Measurements from ENCODE around the gene B3GALT4. TPM values are rescaled to one million over a fixed set of nuclear protein-coding genes. Genes with fewer than 3 reads are reported as not detected.

The B3GALT4 gene
- total RNA-seq, 1 experiment from 2014 or later, result 1.9 TPM

- Histone ChIP-seq H3K27ac (ENCODE audit: low read depth, low read length) (peak overlapping the region; percentile 82), H3K36me3 (ENCODE audit: control insufficient read depth in 1 of 2, insufficient read depth in 2 of 2, low read length in 2 of 2) (peaks cover 28 to 52% of the 10 kb centered on the region in 2 experiments)
Observed at GRCh38 chr6:33277663-33278391, 904 bp downstream of the B3GALT4 start.

More at GRCh38 chr6:33277663-33278391, 904 bp downstream of the B3GALT4 start:
- Histone ChIP-seq H3K9ac (ENCODE audit: low read length) (peak overlapping the region; percentile 98), H3K4me2 (ENCODE audit: low read length) (peak overlapping the region; percentile 86), H3K79me2 (ENCODE audit: insufficient read depth, low read length) (peaks cover 34% of the 10 kb centered on the region), H4K20me1 (ENCODE audit: insufficient read depth) (peaks cover 22% of the 10 kb centered on the region), H2AFZ (ENCODE audit: low read depth, low read length, poor library complexity, severe bottlenecking) (no peak overlapping the region), H3K4me1 (ENCODE audit: control insufficient read depth in 1 of 2, insufficient read depth in 2 of 2, low read length in 2 of 2) (peaks cover 43 to 67% of the 10 kb centered on the region in 2 experiments), H3K27me3 (ENCODE audit: insufficient read depth, low read length) (no peaks in the 10 kb centered on the region), H3K9me3 (ENCODE audit: control insufficient read depth in 1 of 2, insufficient read depth in 1 of 2, low read depth in 1 of 2, low read length in 2 of 2) (no peaks in the 10 kb centered on the region), H3K4me3 (replicated peaks in 1 of 2; ENCODE audit: low read depth in 1 of 2, low read length in 2 of 2) (no peak overlapping the region), H3K9me2 (ENCODE audit: insufficient read depth) (no peaks in the 10 kb centered on the region)
- POLR2A ChIA-PET, result interaction anchor here (0.8 to 2.4 kb wide), 9 partner anchors 11 to 132 kb away, joined by 3 to 12 read pairs (median 6); partner anchors contain the start of genes PFDN6, RGL2 and WDR46
- CTCF ChIA-PET, result interaction anchor here (1.2 to 1.8 kb wide), 6 partner anchors 11 to 148 kb away, joined by 3 to 9 read pairs (median 6); partner anchors contain the start of genes PFDN6, RGL2, WDR46 and ZBTB22
- no peak for DNase-seq (ENCODE audit: low read depth, low spot score)
- RAD21 ChIA-PET (ENCODE audit: low non-redundant PET in 1 of 2, low total read pairs in 2 of 2, uncharacterized antibody in 2 of 2, unreplicated experiment in 2 of 2), result no interaction called here
- intact Hi-C loops (cut with micrococcal nuclease), result loop anchor here (1.0 kb wide), 1 partner anchor 67 kb away; no protein-coding TSS in a partner anchor
- no TSS peak for BruUV-seq (replicated peaks)
- TF ChIP-seq POLR2AphosphoS5 (IDR thresholded peaks at IDR 0.05; ENCODE audit: low read depth, low read length), result no peak
- TF ChIP-seq SRF (IDR thresholded peaks at IDR 0.05; ENCODE audit: low read depth), result no peak
- TF ChIP-seq CTCF (IDR thresholded peaks at IDR 0.05 in 2 of 3, conservative IDR thresholded peaks at IDR 0.05 in 1 of 3; ENCODE audit: borderline replicate concordance in 1 of 3, insufficient read depth in 1 of 3, low read depth in 2 of 3, low read length in 2 of 3), result peak in 1 of 3 experiments; percentile 26; a peak in 1 of 6 replicates
- no peak for TF ChIP-seq ATF3 (IDR thresholded peaks at IDR 0.05)
- ATAC-seq, result peak; percentile 9; the same call in 1 of the 2 replicates

Data from HCT116 (cell line).